Measurements from ENCODE around the gene MPP1.

The MPP1 gene

GRCh38 chrX:154774622-154775021, 30.7 kb downstream of the MPP1 start:
- DNase-seq, result no peak

DNA sequence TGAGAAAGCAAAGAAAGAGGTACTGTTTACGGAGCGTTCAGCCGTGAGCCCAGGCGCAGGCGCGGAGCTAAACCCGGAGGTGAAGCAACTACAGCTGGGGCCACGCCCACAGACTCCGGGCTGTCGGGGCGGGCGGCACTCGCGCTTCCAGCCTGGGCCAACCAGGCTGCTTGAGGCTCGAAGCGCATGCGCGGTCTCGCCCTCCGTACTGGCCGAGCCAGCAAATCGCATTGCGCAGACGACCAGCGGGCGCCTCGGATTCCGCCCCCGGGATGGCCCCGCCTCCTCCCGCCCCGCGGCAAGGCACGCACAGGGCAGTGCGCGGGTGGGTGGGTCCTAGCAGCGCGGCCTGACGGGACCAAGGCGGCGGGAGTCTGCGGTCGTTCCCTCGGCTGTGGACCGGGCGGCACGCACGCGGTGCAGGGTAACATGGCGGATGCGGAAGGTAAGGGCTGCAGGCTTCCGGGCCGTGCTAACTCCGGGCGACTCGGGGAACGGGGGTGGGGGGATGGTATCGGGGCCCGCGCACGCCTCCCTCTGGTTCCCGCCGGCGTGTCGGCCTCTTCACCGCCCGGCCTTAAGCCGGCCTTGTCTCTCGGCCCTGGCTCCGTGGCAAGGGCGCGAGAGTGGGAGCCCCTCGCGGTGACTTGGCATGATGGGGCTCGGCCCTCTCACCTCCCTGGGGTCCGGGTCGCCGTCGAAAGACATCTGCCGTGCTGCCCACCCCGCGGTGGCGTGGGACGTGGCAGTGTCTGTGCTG, 42.6 kb downstream of the MPP1 start, which contains the start of gene DKC1:
Gene DKC1, plus strand, starts transcription at position 328 of the 760 bp plus-strand sequence. Its CDS starts 102 bp downstream, at position 430.
- peak; percentile 98 for DNase-seq

- peak; percentile 78 for DNase-seq
Observed at GRCh38 chrX:154761977-154762536, 43.2 kb downstream of the MPP1 start.

DNA sequence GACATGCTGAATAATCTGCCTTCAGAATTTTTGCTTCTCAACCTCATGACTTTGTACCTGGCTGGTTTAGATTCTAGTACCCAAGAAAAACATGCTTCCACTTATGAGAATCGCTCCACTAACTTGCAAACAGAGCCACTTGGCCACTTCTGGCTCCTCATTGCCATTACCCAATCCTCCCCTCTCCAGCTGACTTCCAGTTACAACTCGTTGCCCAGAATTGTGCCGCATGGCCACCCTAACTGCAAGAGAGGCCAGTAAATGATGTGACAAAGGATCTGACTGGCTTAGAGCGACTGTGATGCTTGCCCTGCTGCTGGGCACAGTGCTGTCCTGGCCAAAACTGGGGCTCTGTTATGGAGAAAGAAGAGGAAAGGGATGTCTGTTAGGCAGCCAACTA, 46.6 kb downstream of the MPP1 start:
- no peak for DNase-seq

GRCh38 chrX:154751669-154752271, 53.5 kb downstream of the MPP1 start:
- no peak for DNase-seq

GRCh38 chrX:154751203-154751668, 54.0 kb downstream of the MPP1 start:
- DNase-seq, result peak; percentile 6

DNA sequence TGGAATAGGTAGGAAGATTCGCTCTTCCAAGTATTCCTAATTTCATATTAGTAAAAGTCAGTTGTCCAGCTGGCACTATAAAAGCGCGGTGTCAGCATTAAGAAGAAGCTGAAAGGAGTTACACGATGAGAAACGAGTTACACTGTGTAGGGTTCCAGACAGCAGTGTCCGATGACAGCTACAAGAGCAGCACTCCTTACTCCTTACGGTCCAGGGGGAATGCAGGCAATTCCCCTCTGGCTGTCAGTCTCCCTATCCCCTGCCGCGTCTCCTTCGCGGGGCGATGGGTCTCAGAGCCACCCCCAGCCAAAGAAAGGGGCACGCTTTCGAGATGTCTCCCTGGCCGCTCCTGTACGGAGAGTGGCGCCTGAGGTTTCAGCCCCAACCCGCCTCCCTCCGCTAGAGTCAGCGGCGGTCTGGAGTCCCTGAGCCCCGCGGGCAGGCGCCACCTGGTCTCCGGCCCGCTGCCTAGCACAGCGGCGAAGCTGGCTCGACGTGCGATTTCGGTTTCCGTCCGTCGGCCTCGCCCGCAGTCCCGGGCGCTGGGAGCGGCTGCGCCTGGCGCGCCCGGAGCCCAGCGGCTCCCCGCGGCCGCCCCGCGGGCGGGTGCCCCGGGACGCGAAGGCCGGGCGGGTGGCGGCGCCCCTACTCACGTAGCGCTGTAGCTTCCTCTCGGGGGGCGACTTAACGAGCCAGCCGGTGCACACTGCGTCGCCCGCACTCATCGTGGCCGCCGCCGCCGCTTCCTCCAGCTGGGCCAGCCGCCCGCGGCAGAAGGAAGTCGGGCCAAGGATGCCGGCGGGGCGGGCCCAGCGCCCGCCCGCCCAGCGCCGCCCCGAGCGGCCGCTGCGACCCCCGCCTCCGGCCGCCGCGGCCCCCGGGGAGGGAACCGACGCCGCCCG, 54.7 kb downstream of the MPP1 start, which contains the start of gene GAB3:
Gene GAB3, minus strand, starts transcription at position 777 of the 902 bp plus-strand sequence. Its CDS starts 52 bp downstream, at position 725.
- DNase-seq, result peak; percentile 72

- DNase-seq, result no peak
Observed at GRCh38 chrX:154749856-154750255, 55.4 kb downstream of the MPP1 start.

DNA sequence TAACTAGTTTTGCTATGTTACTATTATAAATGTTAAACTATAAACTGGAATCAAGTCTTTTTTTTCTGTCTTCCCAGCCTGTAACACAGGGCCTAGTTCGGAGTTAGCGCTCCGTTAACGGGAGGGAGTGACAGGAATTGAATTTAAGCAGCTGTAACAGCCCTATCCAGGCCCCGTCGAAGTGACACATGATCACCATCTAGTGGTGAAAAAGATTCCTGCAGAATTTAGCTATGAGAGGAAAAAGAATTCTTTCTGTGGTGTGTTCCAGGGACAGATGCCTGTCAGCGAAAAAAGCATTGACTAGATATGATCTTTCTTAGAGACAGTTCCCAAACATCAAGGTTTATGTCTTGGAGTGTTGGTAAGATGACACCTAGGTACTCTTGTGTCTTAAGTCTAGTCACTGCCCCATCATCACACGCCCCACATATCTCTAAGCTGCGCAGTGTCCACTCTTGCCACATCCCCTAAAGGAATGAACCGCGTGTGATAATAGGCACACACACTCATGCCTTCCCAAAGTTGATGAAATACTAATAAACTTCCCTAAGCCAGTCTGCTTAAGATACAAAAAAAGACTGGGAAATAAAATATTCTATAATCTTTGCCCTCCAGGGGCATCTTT, 56.5 kb downstream of the MPP1 start:
- DNase-seq, result peak; percentile 69

- no peak for DNase-seq
Observed at GRCh38 chrX:154742613-154743012, 62.7 kb downstream of the MPP1 start.

GRCh38 chrX:154739952-154740465, 65.3 kb downstream of the MPP1 start:
- no peak for DNase-seq

GRCh38 chrX:154738011-154738738, 67.1 kb downstream of the MPP1 start:
- no peak for DNase-seq

DNA sequence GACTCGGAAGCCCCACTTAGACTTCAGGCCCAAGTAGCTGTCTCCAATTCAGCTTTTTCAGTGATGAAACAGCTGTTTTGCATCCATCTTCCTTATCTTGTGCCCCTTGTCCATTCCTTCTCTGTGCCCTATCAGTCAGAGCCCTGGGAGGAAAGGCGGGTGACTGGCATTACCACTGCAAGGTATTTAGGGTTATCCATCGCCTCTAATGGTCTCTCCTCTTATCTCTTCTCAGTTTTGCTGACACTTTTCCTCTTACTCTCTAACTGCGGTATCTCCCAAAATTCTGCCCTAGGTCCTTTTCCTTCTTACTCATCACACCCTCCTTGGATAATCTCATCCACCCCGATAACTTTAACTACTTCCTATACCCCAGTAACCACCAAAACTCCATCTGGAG, 68.1 kb downstream of the MPP1 start:
- no peak for DNase-seq

- DNase-seq, result no peak
Observed at GRCh38 chrX:154735695-154736393, 69.4 kb downstream of the MPP1 start.

DNA sequence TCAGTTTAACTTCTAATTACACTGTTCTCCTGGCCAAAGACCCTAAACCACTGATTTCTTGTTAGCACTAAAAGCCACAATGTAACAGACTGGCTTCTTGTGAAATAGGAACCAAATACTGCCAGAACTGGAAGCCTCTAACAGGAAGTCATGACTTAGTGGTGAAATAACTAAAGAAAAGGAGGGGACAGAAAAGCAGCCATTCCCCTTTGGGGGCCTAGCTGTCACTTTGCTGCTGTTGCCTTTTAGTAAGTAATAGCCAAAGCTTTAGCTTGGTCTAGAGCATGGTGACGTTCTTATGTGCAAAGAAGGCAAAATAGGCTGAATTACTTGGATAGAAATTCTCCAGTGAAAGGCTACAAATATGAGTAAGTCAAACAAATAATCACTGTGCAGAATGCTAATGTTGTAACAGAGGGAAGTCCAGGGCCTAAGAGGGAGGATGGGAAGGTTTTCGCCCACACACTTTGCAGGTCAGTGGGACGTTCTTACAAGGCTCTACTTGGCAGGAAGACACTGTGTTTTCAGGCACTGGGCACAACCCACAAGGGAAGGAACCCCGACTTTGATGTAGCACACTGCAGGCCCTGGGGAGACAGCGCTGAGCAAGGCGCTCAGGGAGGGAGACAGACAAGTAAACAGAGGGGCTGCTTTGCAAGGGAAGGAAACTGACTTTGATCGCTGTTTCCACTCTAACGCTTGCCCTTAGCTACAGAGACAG, 71.1 kb downstream of the MPP1 start:
- DNase-seq, result no peak

- no peak for DNase-seq
Observed at GRCh38 chrX:154733066-154733425, 72.2 kb downstream of the MPP1 start.

GRCh38 chrX:154732421-154733065, 72.7 kb downstream of the MPP1 start:
- DNase-seq, result no peak

DNA sequence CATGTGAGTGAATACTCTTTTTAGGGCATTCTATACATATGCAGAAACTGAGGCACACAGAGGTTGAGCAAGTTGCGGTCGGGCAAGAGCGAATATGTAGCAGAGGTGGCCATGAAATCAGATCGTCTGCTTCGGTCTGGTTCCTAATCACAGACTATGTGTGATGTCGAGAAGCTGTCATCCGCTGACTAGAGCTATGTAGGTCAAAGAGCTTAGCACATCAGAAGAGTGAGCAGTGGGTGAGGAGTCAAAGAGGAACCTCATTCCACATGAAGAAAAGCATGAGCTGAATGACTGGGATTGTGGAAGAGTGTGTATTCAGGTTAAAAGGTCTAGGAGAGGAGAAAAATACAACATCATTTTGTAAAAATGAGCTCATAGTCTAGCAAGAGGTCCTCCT, 73.4 kb downstream of the MPP1 start:
- no peak for DNase-seq

GRCh38 chrX:154731184-154731583, 74.1 kb downstream of the MPP1 start:
- DNase-seq, result no peak

All from RPMI8226 (cell line).